Kidney tubule cell (primary cell): Measurements from ENCODE around the gene MAGEA2.
"Not testable (repeated sequence)": the region's sequence is repeated elsewhere in the genome, so short reads cannot be mapped to it uniquely, and the experiment has no call there.

Experiments
- DNase-seq: peaks from one replicate; pipeline ENCODE4 v3.0.0-alpha.2; 2018; ENCODE audit warnings: low spot score

MAGEA2 gene, protein sequence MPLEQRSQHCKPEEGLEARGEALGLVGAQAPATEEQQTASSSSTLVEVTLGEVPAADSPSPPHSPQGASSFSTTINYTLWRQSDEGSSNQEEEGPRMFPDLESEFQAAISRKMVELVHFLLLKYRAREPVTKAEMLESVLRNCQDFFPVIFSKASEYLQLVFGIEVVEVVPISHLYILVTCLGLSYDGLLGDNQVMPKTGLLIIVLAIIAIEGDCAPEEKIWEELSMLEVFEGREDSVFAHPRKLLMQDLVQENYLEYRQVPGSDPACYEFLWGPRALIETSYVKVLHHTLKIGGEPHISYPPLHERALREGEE

DNA sequence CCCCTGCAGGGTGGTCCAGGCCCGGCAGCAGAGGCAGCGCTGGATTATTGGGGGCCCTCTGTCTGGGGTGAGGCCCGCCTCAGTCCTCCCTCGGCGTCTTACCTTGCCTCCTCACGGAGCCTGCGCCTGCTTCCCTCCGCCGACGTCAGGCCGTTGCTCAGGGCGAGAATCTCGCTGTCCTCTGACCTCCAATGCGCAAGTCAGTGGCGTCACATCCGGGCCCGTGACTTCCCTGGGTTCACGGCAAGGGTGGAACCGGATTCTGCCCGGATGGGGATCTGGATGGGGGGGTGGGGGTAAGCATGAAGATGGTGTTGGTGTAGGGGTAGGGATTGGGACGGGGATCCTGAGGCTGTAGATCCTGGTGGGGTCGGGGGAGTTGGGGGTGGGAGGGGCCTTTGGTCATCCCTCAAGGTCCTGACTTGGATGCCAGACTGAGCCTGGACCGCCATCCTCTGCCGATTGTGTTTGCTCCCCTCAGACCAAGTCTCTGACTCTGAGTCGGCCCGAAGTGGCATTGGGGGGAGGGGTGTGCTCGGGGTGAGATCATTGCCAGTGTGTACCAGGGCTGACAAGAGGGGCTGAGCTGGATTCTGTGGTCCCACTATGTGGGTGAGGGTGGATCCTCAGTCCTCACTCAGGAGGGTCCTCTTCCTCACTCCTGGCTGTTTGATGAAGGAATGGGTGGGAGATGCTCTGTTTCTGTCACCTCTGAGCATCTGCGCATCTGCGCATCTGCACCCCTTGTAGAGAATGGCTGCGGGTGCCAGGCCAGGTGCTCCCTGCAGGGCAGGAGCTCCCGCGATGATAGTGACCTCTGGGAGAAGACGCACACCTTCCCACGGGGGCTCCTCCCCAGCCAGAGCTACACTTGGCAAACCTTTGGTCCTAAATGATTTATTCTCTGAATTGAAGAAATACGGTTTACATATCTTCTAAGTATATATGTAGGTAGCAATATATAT lies at the start of gene MAGEA2:
Gene MAGEA2 (minus strand): TSS at position 157 of the 965 bp plus-strand sequence. CDS start 2,479 bp downstream, outside the sequence.
- not testable (repeated sequence) for DNase-seq

DNA sequence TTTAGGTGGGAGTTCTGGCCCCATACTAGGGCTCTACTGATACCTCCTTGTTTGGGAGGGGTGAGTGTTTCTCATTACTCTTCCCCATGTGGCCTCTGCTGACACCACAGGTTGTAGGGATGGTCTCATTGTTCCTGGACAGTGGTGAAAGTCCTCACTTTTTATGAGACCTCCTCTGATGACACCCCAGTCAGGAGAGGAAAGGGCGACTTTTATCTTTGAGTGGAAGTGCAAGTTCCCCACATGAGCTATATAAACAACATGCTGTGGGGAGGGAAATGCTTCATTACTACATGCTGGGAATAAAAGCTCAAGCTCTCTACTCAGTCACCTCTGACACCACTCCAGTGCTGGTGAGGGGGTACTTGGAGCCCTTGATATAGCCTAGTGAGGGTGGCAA lies 45.3 kb upstream of the MAGEA2 start:
- no peak for DNase-seq

DNA sequence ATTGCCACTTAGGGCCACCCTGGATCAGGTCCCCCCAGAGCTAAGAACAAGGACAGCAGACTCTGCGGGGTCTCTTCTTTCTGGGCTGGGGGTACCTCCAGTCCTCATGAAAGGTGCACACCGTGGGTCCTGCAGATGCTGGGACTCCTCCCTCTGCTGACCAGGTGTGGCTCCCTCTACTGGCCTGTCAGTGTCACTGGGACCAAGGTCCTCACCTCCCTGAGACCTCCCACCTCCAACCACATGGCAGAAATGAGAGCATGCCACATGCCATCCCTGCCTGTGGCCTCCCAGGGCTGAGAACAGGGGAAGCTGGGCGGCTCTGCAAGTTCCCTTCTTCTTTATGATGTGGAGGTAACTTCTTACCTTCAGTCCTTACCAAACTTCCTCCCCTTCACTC lies 33.4 kb upstream of the MAGEA2 start:
- DNase-seq, result not testable (repeated sequence)

DNA sequence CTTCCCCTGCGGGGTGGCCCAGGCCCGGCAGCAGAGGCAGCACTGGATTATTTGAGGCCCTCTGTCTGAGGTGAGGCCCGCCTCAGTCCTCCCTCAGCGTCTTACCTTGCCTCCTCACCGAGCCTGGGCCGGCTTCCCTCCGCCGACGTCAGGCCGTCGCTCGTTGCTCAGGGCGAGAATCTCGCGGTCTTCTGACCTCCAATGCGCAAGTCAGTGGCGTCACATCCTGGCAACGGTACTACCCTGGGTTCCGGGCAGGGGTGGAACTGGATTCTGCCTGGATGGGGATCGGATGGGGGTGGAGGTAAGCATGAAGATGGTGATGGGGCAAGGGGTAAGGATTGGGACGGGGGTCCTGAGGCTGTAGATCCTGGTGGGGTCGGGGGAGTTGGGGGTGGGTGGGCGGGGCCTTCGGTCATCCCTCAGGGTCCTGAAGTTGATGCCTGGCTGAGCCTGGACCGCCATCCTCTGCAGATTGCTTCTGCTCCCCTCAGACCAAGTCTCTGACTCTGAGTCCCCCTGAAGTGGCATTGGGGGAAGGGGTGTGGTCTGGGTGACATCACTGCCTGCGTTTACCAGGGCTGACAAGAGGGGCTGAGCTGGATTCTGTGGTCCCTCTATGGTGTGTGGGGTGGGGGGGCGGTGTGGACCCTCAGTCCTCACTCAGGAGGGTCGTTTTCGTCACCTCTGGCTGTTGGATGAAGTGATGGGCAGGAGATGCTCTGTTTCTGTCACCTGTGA lies 16.1 kb upstream of the MAGEA2 start, which contains the start of gene MAGEA6:
Gene MAGEA6 (minus strand): TSS at position 141 of the 741 bp plus-strand sequence. CDS start 2,039 bp downstream, outside the sequence.
- DNase-seq, result not testable (repeated sequence)

DNA sequence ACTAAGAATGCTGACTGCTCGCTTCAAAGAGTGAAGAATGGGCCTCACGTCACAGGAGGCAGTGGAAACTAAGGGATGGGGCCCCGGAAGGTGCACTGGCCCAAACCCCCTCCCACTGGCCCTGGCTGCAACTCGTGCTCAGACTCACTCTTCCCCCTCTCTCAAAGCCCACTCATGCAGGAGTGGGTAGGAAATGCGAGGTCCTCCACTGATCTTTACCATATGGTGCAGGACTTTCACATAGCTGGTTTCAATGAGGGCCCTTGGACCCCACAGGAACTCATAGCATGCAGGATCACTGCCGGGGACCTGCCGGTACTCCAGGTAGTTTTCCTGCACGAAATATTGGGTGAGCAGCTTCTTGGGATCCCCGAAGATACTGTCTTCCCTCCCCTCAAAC lies 12.9 kb upstream of the MAGEA2 start:
- DNase-seq, result not testable (repeated sequence)

DNA sequence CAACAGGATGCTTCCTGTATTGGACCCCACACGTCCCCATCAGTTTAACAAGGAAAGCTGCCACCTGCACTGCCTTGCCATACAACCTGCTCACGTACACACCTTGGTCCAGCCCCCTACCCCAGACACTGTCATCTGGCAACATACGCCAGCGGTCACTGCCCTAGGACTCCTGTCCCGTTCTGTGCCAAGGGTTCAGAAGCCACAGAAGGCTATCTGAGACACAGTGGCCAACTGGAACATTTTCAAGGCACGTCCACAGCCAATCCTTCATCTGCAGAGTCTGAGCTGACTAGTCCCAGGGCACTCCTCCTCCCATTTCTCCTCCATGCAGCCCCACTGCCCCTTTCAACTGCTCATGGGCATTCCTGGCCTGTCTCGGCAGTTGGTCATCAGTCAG lies 7.9 kb upstream of the MAGEA2 start:
- DNase-seq, result not testable (repeated sequence)

DNA sequence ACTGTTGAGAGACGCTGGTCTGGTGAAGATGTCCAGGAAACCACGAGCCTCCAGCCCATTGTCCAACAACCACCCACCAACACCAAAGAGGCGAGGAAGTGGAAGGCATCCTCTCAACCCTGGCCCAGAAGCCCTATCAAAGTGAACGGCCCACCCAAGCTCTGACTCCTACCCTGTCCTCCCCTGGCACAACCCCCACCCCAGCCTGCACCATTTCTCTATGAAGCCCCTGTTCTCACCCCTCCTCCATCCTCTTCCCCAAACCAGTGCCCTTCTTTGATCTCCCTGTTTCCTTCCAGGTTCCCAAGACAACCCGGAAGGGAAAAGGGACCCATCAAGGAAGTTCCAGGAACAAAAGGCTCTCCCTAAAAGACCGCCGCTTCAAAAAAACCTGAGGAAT lies 5.9 kb upstream of the MAGEA2 start:
- DNase-seq, result not testable (repeated sequence)

DNA sequence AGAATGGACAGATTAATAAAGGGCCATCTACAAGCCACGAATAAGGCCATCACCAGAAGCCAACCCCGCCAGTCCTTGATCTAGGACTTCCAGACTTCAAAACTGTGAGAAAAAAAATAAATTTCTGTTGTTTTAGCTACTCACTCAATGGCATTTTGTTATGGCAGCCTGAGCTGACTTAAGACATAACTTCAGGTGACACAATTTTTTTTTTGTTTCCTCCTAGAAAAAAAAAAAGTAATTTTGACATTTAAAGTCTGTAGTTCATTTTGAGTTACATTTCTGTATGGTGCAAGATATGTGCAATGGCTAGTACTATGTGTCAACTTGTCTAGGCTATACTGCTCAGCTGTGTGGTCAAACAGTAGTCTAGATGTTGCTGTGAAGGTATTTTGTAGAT lies 5.3 kb upstream of the MAGEA2 start, which contains the start of gene CSAG3:
Gene CSAG3 (plus strand): TSS at position 301 of the 400 bp plus-strand sequence.
- DNase-seq, result not testable (repeated sequence)

DNA sequence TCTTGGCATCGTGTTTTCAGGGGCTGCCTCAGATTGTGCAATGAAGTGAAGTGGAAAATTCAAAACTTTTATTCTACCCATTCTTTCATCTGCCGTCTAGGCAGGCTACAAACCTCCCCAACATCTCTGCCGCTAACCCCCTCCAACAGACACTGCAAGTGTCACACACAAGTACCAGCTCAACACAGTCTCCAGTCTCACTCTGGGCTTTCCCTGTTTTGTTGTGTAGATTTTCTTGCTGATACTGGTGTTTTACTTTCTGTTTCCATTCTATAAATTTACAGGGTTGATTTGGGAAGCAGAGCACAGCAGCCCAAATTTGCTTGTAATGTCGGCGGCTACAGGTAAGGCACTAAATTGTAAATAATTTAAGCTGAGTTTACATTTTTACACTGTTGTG lies 1.2 kb upstream of the MAGEA2 start:
- DNase-seq, result not testable (repeated sequence)

DNA sequence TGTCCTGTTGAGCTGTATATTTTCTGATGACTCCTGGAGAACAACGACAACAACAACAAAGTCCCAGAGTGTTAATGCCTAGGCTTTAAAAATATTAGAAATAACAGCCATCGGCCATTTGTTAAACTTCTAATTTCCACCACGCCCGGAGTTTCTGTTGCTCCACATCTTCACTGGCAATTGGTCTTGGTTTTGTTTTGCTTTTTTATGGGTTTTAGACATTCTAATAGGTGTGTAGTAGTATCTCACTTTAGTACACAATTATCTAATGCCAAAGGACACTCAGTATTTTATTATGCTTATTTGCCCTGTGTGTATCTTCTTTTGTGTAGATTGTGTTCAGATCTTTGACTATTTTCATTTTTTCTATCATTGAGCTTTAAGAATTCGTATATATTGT lies 15.1 kb downstream of the MAGEA2 start:
- DNase-seq, result no peak

DNA sequence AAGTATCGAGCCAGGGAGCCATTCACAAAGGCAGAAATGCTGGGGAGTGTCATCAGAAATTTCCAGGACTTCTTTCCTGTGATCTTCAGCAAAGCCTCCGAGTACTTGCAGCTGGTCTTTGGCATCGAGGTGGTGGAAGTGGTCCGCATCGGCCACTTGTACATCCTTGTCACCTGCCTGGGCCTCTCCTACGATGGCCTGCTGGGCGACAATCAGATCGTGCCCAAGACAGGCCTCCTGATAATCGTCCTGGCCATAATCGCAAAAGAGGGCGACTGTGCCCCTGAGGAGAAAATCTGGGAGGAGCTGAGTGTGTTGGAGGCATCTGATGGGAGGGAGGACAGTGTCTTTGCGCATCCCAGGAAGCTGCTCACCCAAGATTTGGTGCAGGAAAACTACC lies 17.1 kb downstream of the MAGEA2 start:
- not testable (repeated sequence) for DNase-seq

DNA sequence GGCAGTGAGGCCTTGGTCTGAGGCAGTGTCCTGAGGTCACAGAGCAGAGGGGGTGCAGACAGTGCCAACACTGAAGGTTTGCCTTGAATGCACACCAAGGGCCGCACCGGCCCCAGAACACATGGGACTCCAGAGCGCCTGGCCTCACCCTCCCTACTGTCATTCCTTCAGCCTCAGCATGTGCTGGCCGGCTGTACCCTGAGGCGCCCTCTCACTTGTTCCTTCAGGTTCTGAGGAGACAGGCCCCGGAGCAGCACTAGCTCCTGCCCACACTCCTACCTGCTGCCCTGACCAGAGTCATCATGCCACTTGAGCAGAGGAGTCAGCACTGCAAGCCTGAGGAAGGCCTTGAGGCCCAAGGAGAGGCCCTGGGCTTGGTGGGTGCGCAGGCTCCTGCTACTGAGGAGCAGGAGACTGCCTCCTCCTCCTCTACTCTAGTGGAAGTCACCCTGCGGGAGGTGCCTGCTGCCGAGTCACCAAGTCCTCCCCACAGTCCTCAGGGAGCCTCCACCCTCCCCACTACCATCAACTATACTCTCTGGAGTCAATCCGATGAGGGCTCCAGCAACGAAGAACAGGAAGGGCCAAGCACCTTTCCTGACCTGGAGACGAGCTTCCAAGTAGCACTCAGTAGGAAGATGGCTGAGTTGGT lies 17.7 kb downstream of the MAGEA2 start:
- DNase-seq, result no peak

DNA sequence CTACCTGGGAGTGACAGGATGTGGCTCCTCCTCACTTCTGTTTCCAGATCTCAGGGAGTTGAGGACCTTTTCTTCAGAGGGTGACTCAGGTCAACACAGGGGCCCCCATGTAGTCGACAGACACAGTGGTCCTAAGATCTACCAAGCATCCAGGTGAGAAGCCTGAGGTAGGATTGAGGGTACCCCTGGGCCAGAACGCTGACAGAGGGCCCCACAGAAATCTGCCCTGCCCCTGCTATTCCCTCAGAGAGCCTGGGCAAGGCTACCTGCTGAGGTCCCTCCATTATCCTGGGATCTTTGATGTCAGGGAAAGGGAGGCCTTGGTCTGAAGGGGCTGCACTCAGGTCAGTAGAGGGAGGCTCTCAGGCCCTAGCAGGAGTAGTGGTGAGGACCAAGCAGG lies 18.5 kb downstream of the MAGEA2 start:
- no peak for DNase-seq

DNA sequence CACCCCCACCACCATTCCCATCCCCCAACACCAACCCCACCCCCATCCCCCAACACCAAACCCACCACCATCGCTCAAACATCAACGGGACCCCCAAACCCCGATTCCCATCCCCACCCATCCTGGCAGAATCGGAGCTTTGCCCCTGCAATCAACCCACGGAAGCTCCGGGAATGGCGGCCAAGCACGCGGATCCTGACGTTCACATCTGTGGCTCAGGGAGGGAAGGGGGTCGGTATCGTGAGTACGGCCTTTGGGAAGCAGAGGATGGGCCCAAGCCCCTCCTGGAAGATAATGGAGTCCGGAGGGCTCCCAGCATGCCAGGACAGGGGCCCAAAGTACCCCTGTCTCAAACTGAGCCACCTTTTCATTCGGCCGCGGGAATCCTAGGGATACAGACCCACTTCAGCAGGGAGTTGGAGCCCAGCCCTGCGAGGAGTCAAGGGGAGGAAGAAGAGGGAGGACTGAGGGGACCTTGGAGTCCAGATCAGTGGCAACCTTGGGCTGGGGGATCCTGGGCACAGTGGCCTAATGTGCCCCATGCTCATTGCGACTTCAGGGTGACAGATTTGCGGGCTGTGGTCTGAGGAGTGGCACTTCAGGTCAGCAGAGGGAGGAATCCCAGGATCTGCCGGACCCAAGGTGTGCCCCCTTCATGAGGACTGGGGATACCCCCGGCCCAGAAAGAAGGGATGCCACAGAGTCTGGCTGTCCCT lies 19.3 kb downstream of the MAGEA2 start:
- DNase-seq, result not testable (repeated sequence)

DNA sequence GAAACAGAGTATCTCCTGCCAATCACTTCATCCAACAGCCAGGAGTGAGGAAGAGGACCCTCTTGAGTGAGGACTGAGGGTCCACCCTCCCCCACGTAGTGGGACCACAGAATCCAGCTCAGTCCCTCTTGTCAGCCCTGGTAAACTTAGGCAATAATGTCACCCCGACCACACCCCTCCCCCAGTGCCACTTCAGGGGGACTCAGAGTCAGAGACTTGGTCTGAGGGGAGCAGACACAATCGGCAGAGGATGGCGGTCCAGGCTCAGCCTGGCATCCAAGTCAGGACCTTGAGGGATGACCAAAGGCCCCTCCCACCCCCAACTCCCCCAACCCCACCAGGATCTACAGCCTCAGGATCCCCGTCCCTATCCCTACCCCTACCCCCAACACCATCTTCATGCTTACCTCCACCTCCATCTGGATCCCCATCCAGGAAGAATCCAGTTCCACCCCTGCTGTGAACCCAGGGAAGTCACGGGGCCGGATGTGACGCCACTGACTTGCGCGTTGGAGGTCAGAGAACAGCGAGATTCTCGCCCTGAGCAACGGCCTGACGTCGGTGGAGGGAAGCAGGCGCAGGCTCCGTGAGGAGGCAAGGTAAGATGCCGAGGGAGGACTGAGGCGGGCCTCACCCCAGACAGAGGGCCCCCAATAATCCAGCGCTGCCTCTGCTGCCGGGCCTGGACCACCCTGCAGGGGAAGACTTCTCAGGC lies 20.2 kb downstream of the MAGEA2 start, which contains the start of the genes CSAG1 and MAGEA12:
Gene CSAG1 (minus strand): TSS at position 461 of the 715 bp plus-strand sequence. CDS start 1,261 bp downstream, outside the sequence.
Gene MAGEA12 (plus strand): TSS at position 497 of the 715 bp plus-strand sequence. CDS start 2,405 bp downstream, outside the sequence.
- no peak for DNase-seq

DNA sequence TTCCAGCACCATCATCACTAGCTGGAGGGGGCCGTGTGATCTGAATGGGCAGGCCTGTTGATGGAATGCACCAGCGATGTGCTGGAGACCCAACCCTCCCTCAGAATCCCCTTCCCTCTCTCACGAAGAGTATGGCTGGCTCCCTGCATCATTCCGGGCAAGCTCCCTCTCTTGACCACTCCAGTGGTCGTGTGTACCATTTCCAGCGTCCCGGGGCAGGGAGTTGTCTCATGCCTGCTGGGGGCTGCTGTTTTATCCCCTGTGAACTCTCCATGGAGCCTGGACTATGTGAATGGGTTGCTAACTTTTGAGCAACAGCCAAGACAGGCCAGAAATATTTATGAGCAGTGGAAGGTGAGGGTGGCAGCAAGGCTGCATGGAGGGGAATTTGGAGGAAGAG lies 28.2 kb downstream of the MAGEA2 start:
- no peak for DNase-seq

DNA sequence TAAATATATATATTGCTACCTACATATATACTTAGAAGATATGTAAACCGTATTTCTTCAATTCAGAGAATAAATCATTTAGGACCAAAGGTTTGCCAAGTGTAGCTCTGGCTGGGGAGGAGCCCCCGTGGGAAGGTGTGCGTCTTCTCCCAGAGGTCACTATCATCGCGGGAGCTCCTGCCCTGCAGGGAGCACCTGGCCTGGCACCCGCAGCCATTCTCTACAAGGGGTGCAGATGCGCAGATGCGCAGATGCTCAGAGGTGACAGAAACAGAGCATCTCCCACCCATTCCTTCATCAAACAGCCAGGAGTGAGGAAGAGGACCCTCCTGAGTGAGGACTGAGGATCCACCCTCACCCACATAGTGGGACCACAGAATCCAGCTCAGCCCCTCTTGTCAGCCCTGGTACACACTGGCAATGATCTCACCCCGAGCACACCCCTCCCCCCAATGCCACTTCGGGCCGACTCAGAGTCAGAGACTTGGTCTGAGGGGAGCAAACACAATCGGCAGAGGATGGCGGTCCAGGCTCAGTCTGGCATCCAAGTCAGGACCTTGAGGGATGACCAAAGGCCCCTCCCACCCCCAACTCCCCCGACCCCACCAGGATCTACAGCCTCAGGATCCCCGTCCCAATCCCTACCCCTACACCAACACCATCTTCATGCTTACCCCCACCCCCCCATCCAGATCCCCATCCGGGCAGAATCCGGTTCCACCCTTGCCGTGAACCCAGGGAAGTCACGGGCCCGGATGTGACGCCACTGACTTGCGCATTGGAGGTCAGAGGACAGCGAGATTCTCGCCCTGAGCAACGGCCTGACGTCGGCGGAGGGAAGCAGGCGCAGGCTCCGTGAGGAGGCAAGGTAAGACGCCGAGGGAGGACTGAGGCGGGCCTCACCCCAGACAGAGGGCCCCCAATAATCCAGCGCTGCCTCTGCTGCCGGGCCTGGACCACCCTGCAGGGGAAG lies 39.5 kb downstream of the MAGEA2 start, which contains the start of gene MAGEA2B:
Gene MAGEA2B (plus strand): TSS at position 814 of the 973 bp plus-strand sequence. CDS start 2,479 bp downstream, outside the sequence.
- DNase-seq, result not testable (repeated sequence)

DNA sequence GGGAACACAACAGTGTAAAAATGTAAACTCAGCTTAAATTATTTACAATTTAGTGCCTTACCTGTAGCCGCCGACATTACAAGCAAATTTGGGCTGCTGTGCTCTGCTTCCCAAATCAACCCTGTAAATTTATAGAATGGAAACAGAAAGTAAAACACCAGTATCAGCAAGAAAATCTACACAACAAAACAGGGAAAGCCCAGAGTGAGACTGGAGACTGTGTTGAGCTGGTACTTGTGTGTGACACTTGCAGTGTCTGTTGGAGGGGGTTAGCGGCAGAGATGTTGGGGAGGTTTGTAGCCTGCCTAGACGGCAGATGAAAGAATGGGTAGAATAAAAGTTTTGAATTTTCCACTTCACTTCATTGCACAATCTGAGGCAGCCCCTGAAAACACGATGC lies 40.4 kb downstream of the MAGEA2 start:
- not testable (repeated sequence) for DNase-seq
